SK-N-SH treated with all-trans-retinoic acid at 6 μM for 48 hours (cell line): ENCODE results near the gene MYEOV.

ENCODE experiments used
- ATAC-seq: fragments of 200-7000 bp; cut with Tn5 transposase; 3 replicates; pipeline ENCODE4 v1.9.1; 2020; ENCODE audit warnings: mild to moderate bottlenecking, moderate library complexity
- ARNTL ChIP-seq: fragments of 450-650 bp; formaldehyde crosslinking; IDR thresholded peaks from 2 replicates; pipeline ENCODE4 v1.5.0; 2020; ENCODE audit warnings: low read depth, mild to moderate bottlenecking, moderate library complexity, borderline replicate concordance
- BACH2 ChIP-seq: fragments of 250-450 bp; sonication (Bioruptor Pico); IDR thresholded peaks from 2 replicates; pipeline ENCODE4 v1.9.0; 2021; ENCODE audit warnings: mild to moderate bottlenecking, borderline replicate concordance
- CREB5 ChIP-seq: fragments of 250-450 bp; sonication (Bioruptor Pico); IDR thresholded peaks from 2 replicates; pipeline ENCODE4 v1.5.1; 2020; ENCODE audit warnings: low read depth, mild to moderate bottlenecking, moderate library complexity
- CSDC2 ChIP-seq: fragments of 250-450 bp; sonication (Bioruptor Pico); IDR thresholded peaks from 2 replicates; pipeline ENCODE4 v1.5.0; 2020; ENCODE audit warnings: mild to moderate bottlenecking, moderate library complexity
- ESRRG ChIP-seq: fragments of 250-450 bp; sonication (Bioruptor Pico); IDR thresholded peaks from 2 replicates; pipeline ENCODE4 v1.6.1; 2021; ENCODE audit warnings: mild to moderate bottlenecking
- GLIS3 ChIP-seq: fragments of 250-450 bp; sonication (Bioruptor Pico); IDR thresholded peaks from 2 replicates; pipeline ENCODE4 v1.5.0; 2020; ENCODE audit warnings: mild to moderate bottlenecking, moderate library complexity
- ISL1 ChIP-seq: fragments of 250-450 bp; sonication (Bioruptor Pico); IDR thresholded peaks from 2 replicates; pipeline ENCODE4 v2.1.2; 2022; ENCODE audit warnings: mild to moderate bottlenecking, moderate library complexity
- OSR1 ChIP-seq: fragments of 250-450 bp; sonication (Bioruptor Pico); IDR thresholded peaks from 2 replicates; pipeline ENCODE4 v1.8.0; 2022; ENCODE audit warnings: moderate library complexity, mild to moderate bottlenecking, inconsistent platforms
- PPARA ChIP-seq: fragments of 250-450 bp; sonication (Bioruptor Pico); IDR thresholded peaks from 2 replicates; pipeline ENCODE4 v1.5.0; 2020; ENCODE audit warnings: mild to moderate bottlenecking, borderline replicate concordance
- RARB ChIP-seq: fragments of 250-450 bp; sonication (Bioruptor Pico); IDR thresholded peaks from 2 replicates; pipeline ENCODE4 v1.8.0; 2021; ENCODE audit warnings: mild to moderate bottlenecking, moderate library complexity
- SNAI2 ChIP-seq: fragments of 250-450 bp; sonication (Bioruptor Pico); IDR thresholded peaks from 2 replicates; pipeline ENCODE4 v1.5.0; 2020; ENCODE audit warnings: mild to moderate bottlenecking, moderate library complexity
- TCF4 ChIP-seq: fragments of 250-450 bp; sonication (Bioruptor Pico); IDR thresholded peaks from 2 replicates; pipeline ENCODE4 v1.8.0; 2021; ENCODE audit warnings: mild to moderate bottlenecking, moderate library complexity, borderline replicate concordance
- TOX ChIP-seq: fragments of 250-450 bp; sonication (Bioruptor Pico); IDR thresholded peaks from 2 replicates; pipeline ENCODE4 v1.8.0; 2021; ENCODE audit warnings: mild to moderate bottlenecking, moderate library complexity, borderline replicate concordance
- TSHZ2 ChIP-seq: fragments of 250-450 bp; sonication (Bioruptor Pico); IDR thresholded peaks from 2 replicates; pipeline ENCODE4 v1.5.0; 2020; ENCODE audit warnings: mild to moderate bottlenecking, moderate library complexity
- ZC3H10 ChIP-seq: fragments of 250-450 bp; sonication (Bioruptor Pico); IDR thresholded peaks from 2 replicates; pipeline ENCODE4 v1.5.1; 2021; ENCODE audit warnings: mild to moderate bottlenecking, moderate library complexity
- ZFP3 ChIP-seq: fragments of 250-450 bp; sonication (Bioruptor Pico); IDR thresholded peaks from 2 replicates; pipeline ENCODE4 v1.5.0; 2020; ENCODE audit warnings: mild to moderate bottlenecking, moderate library complexity
- ZFP30 ChIP-seq: fragments of 450-650 bp; formaldehyde crosslinking; IDR thresholded peaks from 2 replicates; pipeline ENCODE4 v1.5.0; 2022; ENCODE audit warnings: mild to moderate bottlenecking, moderate library complexity
- ZNF565 ChIP-seq: fragments of 450-650 bp; formaldehyde crosslinking; conservative IDR thresholded peaks from 2 replicates; pipeline ENCODE4 v1.5.0; 2020; ENCODE audit warnings: low read depth, mild to moderate bottlenecking, moderate library complexity
- ZNF70 ChIP-seq: fragments of 450-650 bp; formaldehyde crosslinking; IDR thresholded peaks from 2 replicates; pipeline ENCODE4 v1.5.0; 2020; ENCODE audit warnings: mild to moderate bottlenecking, moderate library complexity
- ZNF8 ChIP-seq: fragments of 450-650 bp; formaldehyde crosslinking; IDR thresholded peaks from 2 replicates; pipeline ENCODE4 v1.5.0; 2020; ENCODE audit warnings: mild to moderate bottlenecking, moderate library complexity
- TF ChIP-seq, protein P1 (sequence below): fragments of 250-450 bp; sonication (Bioruptor Pico); IDR thresholded peaks from 2 replicates; pipeline ENCODE4 v1.8.0; 2021; ENCODE audit warnings: low read depth, mild to moderate bottlenecking, moderate library complexity, borderline replicate concordance
- TF ChIP-seq, protein P2 (sequence below): fragments of 250-450 bp; sonication (Bioruptor Pico); IDR thresholded peaks from 2 replicates; pipeline ENCODE4 v1.8.0; 2020; ENCODE audit warnings: mild to moderate bottlenecking, moderate library complexity, borderline replicate concordance

Gene MYEOV

GRCh38 chr11:69251057-69251393, 42.9 kb upstream of the MYEOV start:
- no peak for ATAC-seq
- TF ChIP-seq, protein P1, sequence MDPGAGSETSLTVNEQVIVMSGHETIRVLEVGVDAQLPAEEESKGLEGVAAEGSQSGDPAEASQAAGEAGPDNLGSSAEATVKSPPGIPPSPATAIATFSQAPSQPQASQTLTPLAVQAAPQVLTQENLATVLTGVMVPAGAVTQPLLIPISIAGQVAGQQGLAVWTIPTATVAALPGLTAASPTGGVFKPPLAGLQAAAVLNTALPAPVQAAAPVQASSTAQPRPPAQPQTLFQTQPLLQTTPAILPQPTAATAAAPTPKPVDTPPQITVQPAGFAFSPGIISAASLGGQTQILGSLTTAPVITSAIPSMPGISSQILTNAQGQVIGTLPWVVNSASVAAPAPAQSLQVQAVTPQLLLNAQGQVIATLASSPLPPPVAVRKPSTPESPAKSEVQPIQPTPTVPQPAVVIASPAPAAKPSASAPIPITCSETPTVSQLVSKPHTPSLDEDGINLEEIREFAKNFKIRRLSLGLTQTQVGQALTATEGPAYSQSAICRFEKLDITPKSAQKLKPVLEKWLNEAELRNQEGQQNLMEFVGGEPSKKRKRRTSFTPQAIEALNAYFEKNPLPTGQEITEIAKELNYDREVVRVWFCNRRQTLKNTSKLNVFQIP (CRISPR knock-in tag): no peak
- TF ChIP-seq PPARA (CRISPR knock-in tag): no peak
- TF ChIP-seq CSDC2: no peak
- TF ChIP-seq ZNF70 (CRISPR knock-in tag): no peak

- ATAC-seq: no peak
- TF ChIP-seq OSR1 (CRISPR knock-in tag) (no peak), CSDC2 (no peak), ZNF565 (no peak), CREB5 (CRISPR knock-in tag) (no peak), ZFP3 (no peak), ARNTL (CRISPR knock-in tag) (no peak), ISL1 (CRISPR knock-in tag) (no peak), ZFP30 (CRISPR knock-in tag) (no peak), SNAI2 (CRISPR knock-in tag) (no peak), ZNF70 (CRISPR knock-in tag) (no peak), ZNF8 (CRISPR knock-in tag) (no peak), ESRRG (no peak), TOX (CRISPR knock-in tag) (no peak), RARB (CRISPR knock-in tag) (no peak), TCF4 (CRISPR knock-in tag) (no peak), GLIS3 (no peak), ZC3H10 (CRISPR knock-in tag) (no peak)
- TF ChIP-seq, protein P1 (CRISPR knock-in tag): no peak
- TF ChIP-seq, protein P2, sequence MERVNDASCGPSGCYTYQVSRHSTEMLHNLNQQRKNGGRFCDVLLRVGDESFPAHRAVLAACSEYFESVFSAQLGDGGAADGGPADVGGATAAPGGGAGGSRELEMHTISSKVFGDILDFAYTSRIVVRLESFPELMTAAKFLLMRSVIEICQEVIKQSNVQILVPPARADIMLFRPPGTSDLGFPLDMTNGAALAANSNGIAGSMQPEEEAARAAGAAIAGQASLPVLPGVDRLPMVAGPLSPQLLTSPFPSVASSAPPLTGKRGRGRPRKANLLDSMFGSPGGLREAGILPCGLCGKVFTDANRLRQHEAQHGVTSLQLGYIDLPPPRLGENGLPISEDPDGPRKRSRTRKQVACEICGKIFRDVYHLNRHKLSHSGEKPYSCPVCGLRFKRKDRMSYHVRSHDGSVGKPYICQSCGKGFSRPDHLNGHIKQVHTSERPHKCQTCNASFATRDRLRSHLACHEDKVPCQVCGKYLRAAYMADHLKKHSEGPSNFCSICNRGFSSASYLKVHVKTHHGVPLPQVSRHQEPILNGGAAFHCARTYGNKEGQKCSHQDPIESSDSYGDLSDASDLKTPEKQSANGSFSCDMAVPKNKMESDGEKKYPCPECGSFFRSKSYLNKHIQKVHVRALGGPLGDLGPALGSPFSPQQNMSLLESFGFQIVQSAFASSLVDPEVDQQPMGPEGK (CRISPR knock-in tag): no peak
Measured at GRCh38 chr11:69251639-69252489, 42.1 kb upstream of the MYEOV start.

DNA sequence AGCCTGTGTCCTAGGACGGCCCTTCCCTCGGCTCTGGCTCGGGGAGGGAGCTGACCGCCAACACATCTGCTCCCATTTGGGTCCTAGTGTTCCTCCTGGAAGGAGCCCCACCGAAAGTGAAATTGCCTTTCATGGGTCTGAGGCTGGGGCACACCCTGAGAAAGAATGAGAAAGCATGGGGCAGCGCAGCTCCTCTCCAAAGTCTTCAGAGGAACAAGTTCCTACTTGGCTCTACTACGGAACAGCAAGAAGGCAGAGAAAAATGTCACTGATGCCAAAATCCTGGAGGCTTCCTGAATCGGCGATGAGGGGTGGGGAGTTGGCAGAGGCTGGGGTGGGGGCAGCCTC, 41.5 kb upstream of the MYEOV start:
- ATAC-seq: no peak
- TF ChIP-seq SNAI2 (CRISPR knock-in tag): no peak
- no peak for TF ChIP-seq TCF4 (CRISPR knock-in tag)
- no peak for TF ChIP-seq ZNF8 (CRISPR knock-in tag)
- TF ChIP-seq, protein P1 (CRISPR knock-in tag): no peak
- no peak for TF ChIP-seq GLIS3
- TF ChIP-seq ZNF70 (CRISPR knock-in tag): no peak
- no peak for TF ChIP-seq TSHZ2 (CRISPR knock-in tag)
- no peak for TF ChIP-seq PPARA (CRISPR knock-in tag)
- TF ChIP-seq ZFP30 (CRISPR knock-in tag): no peak
- TF ChIP-seq TOX (CRISPR knock-in tag): no peak
- TF ChIP-seq ZC3H10 (CRISPR knock-in tag): no peak
- no peak for TF ChIP-seq ZNF565
- TF ChIP-seq CREB5 (CRISPR knock-in tag): no peak
- TF ChIP-seq ISL1 (CRISPR knock-in tag): no peak
- TF ChIP-seq ZFP3: no peak
- TF ChIP-seq ESRRG: no peak
- no peak for TF ChIP-seq BACH2 (CRISPR knock-in tag)
- TF ChIP-seq CSDC2: no peak
- no peak for TF ChIP-seq RARB (CRISPR knock-in tag)
